ENCODE data around the gene CSF1. TPM values are rescaled to one million over a fixed set of nuclear protein-coding genes. Genes with fewer than 3 reads are reported as not detected.

CSF1 gene
- total and polyA plus RNA-seq, 2 experiments from 2014 or later: 1.4 to 3.5 TPM

GRCh38 chr1:109928591-109929111 is 18.0 kb downstream of the CSF1 start (continued):
- TF ChIP-seq ZNF331 (CRISPR knock-in tag; IDR thresholded peaks at IDR 0.05; ENCODE audit: low read depth) (no peak), EZH2 (IDR thresholded peaks at IDR 0.05; ENCODE audit: low read depth, unreplicated experiment) (no peak)

- no peak for DNase-seq (ENCODE audit: low spot score)
Observed at GRCh38 chr1:109929170-109929569, 18.5 kb downstream of the CSF1 start.

More at GRCh38 chr1:109929170-109929569, 18.5 kb downstream of the CSF1 start:
- Histone ChIP-seq H3K36me3 (ENCODE audit: insufficient read depth) (no peaks in the 10 kb centered on the region), H3K79me2 (replicated peaks; ENCODE audit: insufficient read depth) (no peaks in the 10 kb centered on the region), H3K4me2 (no peak overlapping the region), H4K20me1 (replicated peaks; ENCODE audit: insufficient read depth) (no peaks in the 10 kb centered on the region), H3K9me2 (ENCODE audit: insufficient read depth) (no peaks in the 10 kb centered on the region), H2AFZ (no peak overlapping the region), H3K4me1 (ENCODE audit: insufficient read depth) (peaks cover 10% of the 10 kb centered on the region; the same call in 1 of the 2 replicates), H3K27me3 (ENCODE audit: insufficient read depth) (no peaks in the 10 kb centered on the region), H3F3A (replicated peaks; ENCODE audit: low read depth) (no peaks in the 10 kb centered on the region), H3K4me3 (no peak overlapping the region), H3K27ac (ENCODE audit: low read depth) (no peak overlapping the region)
- peaks cover 2% of the 10 kb centered on the region; the same call in 1 of the 3 replicates for H3K36me3 Mint-ChIP-seq (ENCODE audit: low read depth)
- peaks cover 20% of the 10 kb centered on the region for H3K4me1 Mint-ChIP-seq
- no peak overlapping the region for H3K27ac Mint-ChIP-seq
- H3K9me3 Mint-ChIP-seq: no peaks in the 10 kb centered on the region; the same call in 2 of the 3 replicates
- no peak for TF ChIP-seq POLR2AphosphoS5 (IDR thresholded peaks at IDR 0.05; ENCODE audit: low read depth)
- TF ChIP-seq ZNF462 (CRISPR knock-in tag; IDR thresholded peaks at IDR 0.05): no peak
- no peak for TF ChIP-seq ETS1 (IDR thresholded peaks at IDR 0.05)
- TF ChIP-seq ZNF331 (CRISPR knock-in tag; IDR thresholded peaks at IDR 0.05; ENCODE audit: low read depth): no peak
- TF ChIP-seq CREB1 (CRISPR knock-in tag; IDR thresholded peaks at IDR 0.05; ENCODE audit: low read depth): no peak
- TF ChIP-seq EZH2 (IDR thresholded peaks at IDR 0.05; ENCODE audit: low read depth, unreplicated experiment): no peak
- no peak for TF ChIP-seq STAT1 (IDR thresholded peaks at IDR 0.05; ENCODE audit: unreplicated experiment)
- TF ChIP-seq REST (IDR thresholded peaks at IDR 0.05; ENCODE audit: unreplicated experiment): no peak
- TF ChIP-seq ZNF114 (CRISPR knock-in tag; IDR thresholded peaks at IDR 0.05): no peak
- no peak for TF ChIP-seq CTCF (conservative IDR thresholded peaks at IDR 0.05; ENCODE audit: low read depth in 2 of 2)
- no peak for TF ChIP-seq EZH2phosphoT487 (IDR thresholded peaks at IDR 0.05; ENCODE audit: unreplicated experiment)
- TF ChIP-seq JUNB (IDR thresholded peaks at IDR 0.05; ENCODE audit: unreplicated experiment): no peak
- no peak for TF ChIP-seq NANOG (IDR thresholded peaks at IDR 0.05; ENCODE audit: borderline replicate concordance)
- no peak overlapping the region for H3K4me3 Mint-ChIP-seq
- ATAC-seq: no peak
- H3K27me3 Mint-ChIP-seq (ENCODE audit: insufficient read depth, low read depth, poor library complexity): peaks cover 7% of the 10 kb centered on the region

All from GM23338 (cell line).